Hindlimb muscle (tissue), 1 donor: ENCODE measurements around the gene CRTC3. TPM values are rescaled to one million over a fixed set of nuclear protein-coding genes. Genes with fewer than 3 reads are reported as not detected.

Experiments used
- DNase-seq: peaks from one replicate; pipeline ENCODE4 v3.0.0-alpha.2; 2013
- polyA plus RNA-seq: library from polyadenylated mRNA; unstranded; fragments of 120-200 nt; gene quantifications from one replicate; pipeline ENCODE4 v1.2.1, GENCODE V29; 2013; ENCODE audit not compliant: insufficient read length

CRTC3 gene
- polyA plus RNA-seq, 1 donor, result 26.4 TPM

GRCh38 chr15:90594301-90594738 lies 64.6 kb downstream of the CRTC3 start:
- DNase-seq, result no peak

- no peak for DNase-seq
Observed at GRCh38 chr15:90595763-90596155, 66.0 kb downstream of the CRTC3 start.

- no peak for DNase-seq
Observed at GRCh38 chr15:90596943-90597342, 67.2 kb downstream of the CRTC3 start.

GRCh38 chr15:90597577-90597976 lies 67.9 kb downstream of the CRTC3 start:
- no peak for DNase-seq

DNA sequence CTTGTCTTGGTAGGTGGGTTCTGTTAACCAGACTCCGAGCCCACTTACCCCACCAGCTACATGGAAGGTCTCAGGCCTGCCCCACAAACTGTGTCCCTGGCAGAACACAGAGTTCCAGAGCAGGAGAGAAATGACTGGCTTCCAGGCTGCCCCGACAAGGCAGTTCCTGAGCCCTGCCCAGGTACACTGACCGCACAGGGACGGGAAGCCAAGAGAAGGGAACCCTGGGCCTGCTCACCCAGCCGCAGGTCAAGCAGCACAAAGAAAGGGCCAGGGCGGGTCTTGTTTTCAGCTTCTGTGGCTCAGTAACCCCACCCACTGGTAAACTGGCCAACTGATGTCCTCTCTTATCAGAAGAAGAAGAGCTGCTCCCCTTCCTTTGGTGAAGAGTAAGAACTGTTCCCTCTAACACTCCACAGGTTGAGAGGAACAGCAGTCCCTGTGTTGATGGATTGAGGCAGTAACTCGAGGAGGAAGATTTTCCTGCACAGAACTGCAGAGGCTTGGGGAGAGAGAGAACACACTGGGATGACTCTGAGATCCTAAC lies 68.4 kb downstream of the CRTC3 start:
- DNase-seq, result no peak

- DNase-seq, result no peak
Observed at GRCh38 chr15:90598679-90599078, 69.0 kb downstream of the CRTC3 start.

DNA sequence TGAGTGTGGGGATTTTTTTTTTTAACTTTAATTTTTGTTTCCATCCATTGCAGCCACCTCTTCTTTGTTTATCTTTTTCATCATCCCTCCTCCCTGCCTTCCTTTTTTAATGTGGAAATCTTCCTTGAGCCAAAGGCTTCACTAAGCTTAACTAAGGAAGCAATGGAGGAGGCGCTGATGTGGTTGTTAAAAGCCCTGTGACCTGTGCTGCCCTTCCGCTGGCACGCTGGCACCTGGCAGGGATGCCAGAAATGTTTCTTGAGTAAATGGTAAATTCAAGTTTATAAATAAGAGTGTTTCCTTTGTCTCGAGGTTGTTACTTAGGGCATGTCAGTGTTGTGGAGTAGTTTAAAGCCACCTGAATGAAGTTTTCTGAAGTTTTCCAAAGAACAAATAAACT lies 69.4 kb downstream of the CRTC3 start:
- DNase-seq, result no peak

GRCh38 chr15:90599644-90600043 lies 69.9 kb downstream of the CRTC3 start:
- no peak for DNase-seq

DNA sequence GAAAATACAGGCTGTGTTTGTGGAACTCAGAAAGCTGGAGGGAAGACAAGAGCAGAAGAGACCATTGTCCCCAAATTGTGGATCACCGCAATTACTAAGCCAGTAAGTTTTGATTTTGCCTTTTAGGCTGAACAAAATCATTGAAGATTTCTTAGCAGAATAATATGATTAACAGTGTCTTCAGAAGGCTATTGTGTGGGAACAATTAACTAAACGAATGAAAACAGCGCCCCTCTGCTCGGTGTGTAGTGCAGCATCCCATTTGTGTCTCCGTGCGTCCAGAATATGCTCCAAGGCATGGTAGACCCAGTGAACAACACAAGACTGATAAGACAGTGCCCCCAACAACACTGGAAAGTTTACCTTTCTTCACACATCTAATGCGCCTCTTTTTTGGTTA lies 71.2 kb downstream of the CRTC3 start:
- DNase-seq, result no peak

DNA sequence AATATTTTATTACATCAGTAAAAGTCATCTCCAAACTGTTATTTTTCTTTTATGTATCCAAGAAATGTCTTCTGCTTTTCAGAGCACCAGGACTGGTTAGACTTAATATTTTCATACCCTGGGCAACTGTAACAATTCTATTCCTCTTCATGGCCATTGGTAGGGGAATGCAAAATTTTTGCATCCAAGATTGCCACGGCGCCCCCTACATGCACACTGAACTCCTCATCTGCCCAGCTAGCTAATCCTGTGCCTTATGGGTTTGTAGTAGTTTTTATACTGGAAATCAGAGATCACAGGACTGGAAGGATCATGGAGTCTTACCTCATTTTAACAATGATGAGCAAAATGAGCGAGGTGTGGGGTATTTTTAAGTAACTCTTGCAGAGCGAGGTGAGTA lies 74.2 kb downstream of the CRTC3 start:
- no peak for DNase-seq

GRCh38 chr15:90606641-90607040 lies 76.9 kb downstream of the CRTC3 start:
- DNase-seq, result no peak

DNA sequence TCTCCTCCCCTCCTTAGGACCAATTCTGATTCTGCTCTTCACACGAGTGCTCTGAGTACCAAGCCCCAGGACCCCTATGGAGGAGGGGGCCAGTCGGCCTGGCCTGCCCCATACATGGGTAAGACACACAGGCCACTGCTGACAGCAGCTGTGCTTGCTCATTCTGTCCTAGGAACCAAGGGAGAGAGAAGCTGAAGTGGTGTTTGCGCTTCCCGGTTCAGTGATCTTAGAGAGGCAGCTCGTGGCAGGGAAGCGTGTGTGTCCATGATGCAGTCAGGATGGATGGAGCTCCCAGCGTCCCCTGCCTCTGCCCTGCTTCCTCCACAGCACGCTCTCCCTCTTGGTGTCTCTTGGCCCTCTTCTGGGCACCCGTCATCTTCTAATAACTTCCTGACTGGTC lies 77.6 kb downstream of the CRTC3 start:
- no peak for DNase-seq

DNA sequence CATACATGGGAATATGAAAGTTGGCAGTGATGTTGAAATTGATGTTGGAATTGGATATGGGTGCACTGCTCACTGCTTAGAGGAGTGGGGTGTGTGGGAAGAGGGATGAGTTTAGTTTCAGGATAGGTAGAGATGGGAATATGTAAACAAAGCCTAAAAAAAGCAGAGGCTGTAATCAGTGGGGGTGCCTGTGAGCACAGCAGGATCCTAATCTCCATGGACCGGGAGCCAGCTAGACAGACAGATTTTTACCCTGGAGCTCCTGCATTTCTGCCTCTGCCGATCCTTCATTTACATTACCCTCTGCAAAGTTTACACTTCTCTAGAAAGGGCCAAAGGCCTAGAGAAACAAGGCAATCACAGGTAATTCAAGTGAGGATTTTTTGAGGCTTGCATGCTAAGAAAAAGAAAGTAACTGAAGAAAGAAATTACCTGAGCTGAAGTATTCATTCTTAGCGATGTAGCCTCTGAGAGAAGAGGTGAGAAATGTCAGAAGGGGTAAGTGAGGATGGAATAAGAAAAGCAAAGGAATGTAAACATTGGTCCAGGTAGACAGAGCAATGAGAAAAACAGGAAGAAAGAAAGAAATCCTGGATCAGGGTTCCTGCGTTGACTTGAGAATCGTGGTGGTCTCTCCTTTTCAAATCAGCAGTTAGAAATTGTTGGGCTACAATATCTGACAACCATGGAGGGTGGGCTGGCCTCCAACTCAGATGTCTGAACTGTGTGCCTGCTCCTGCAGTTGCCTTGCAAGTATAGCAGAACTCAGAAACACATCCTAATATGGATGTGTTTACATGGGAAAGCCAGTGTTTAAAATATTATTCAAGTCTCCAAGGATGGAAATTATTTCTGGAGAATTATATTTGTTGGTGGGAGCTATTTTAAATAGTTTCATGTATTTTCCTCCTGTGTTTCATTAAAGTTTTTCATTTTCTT lies 79.8 kb downstream of the CRTC3 start:
- peak; percentile 47 for DNase-seq

GRCh38 chr15:90610190-90610589 lies 80.5 kb downstream of the CRTC3 start:
- DNase-seq, result no peak

DNA sequence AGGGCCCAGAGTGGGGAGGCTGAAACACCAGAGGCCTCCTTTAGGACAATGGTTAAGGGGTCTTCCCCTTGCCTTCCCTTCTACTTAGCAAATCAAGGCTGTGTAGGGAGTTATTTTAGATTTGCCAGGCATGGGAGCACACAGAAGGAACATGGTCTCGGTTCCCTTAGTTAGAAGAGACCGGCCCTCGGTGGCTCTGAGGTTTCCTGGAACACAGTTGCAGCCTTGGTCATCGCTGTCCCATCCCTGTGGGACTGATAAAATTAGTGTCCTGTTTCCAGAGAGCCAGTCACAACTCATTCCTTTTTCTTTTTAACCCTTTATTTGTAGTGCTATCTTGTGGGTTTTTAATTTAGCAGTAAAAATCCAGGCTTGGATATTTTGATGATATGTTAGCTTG lies 81.4 kb downstream of the CRTC3 start:
- DNase-seq, result no peak

GRCh38 chr15:90617171-90617570 lies 87.4 kb downstream of the CRTC3 start:
- DNase-seq, result no peak

GRCh38 chr15:90617668-90618097 lies 88.0 kb downstream of the CRTC3 start:
- DNase-seq, result no peak

DNA sequence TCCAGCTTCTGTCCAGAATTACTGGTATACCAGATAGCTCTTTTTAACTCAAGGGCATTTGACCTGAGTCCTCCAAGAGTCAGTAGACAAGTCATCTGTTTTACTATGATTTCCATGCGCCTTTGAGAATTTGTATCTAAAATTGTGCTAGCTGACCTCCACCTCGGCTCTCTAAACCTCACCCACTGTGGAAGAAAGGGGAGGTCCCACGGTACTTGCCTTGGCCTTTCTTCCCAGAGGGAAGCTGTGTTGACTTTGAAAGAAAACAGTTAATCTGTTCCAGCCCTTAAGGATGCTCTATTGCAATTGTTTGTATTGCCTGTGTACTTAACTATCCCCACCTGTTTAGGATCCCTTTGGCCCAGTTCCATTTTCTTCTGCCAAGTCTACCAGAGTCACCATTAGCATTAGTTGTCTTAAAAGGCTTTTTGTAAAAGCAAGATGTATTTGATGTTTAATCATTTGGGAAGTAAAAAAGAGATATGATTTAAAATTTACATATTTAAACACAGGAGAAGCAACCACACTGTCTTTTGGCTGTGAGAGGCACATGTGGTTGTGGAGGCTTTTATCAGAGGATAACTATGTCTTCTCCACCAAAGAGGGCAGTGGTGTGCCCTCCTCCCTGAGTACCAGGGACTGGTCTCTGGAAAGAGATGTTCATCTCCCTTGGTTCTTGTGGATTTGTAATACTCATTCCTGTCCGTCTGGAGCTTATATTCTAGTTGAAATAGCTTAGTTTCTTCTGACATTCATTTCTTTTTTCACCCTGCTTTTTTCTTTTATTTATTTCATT lies 88.8 kb downstream of the CRTC3 start:
- DNase-seq, result no peak

GRCh38 chr15:90619468-90619867 lies 89.7 kb downstream of the CRTC3 start:
- no peak for DNase-seq

GRCh38 chr15:90619939-90620338 lies 90.2 kb downstream of the CRTC3 start:
- no peak for DNase-seq

- no peak for DNase-seq
Observed at GRCh38 chr15:90620379-90621067, 90.8 kb downstream of the CRTC3 start.

- DNase-seq, result no peak
Observed at GRCh38 chr15:90623854-90624253, 94.1 kb downstream of the CRTC3 start.
